GM12801 (cell line): Measurements from ENCODE around the gene KCNJ6.

Source experiments
- TF ChIP-seq, protein P1 (sequence below): IDR thresholded peaks from one replicate; pipeline ENCODE4 v1.5.1; 2011; ENCODE audit warnings: control low read depth; ENCODE audit not compliant: insufficient read length; ENCODE audit errors: extremely low read depth

KCNJ6 gene

GRCh38 chr21:37917612-37918011, 1.4 kb upstream of the KCNJ6 start:
- TF ChIP-seq, protein P1, sequence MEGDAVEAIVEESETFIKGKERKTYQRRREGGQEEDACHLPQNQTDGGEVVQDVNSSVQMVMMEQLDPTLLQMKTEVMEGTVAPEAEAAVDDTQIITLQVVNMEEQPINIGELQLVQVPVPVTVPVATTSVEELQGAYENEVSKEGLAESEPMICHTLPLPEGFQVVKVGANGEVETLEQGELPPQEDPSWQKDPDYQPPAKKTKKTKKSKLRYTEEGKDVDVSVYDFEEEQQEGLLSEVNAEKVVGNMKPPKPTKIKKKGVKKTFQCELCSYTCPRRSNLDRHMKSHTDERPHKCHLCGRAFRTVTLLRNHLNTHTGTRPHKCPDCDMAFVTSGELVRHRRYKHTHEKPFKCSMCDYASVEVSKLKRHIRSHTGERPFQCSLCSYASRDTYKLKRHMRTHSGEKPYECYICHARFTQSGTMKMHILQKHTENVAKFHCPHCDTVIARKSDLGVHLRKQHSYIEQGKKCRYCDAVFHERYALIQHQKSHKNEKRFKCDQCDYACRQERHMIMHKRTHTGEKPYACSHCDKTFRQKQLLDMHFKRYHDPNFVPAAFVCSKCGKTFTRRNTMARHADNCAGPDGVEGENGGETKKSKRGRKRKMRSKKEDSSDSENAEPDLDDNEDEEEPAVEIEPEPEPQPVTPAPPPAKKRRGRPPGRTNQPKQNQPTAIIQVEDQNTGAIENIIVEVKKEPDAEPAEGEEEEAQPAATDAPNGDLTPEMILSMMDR = no peak

GRCh38 chr21:37915941-37916309, 332 bp downstream of the KCNJ6 start:
- TF ChIP-seq, protein P1 = no peak

- TF ChIP-seq, protein P1 = no peak
These were observed 753 bp downstream of the KCNJ6 start for GRCh38 chr21:37915497-37915911.

- TF ChIP-seq, protein P1 = no peak
These were observed 3.6 kb downstream of the KCNJ6 start for GRCh38 chr21:37912616-37913015.

DNA sequence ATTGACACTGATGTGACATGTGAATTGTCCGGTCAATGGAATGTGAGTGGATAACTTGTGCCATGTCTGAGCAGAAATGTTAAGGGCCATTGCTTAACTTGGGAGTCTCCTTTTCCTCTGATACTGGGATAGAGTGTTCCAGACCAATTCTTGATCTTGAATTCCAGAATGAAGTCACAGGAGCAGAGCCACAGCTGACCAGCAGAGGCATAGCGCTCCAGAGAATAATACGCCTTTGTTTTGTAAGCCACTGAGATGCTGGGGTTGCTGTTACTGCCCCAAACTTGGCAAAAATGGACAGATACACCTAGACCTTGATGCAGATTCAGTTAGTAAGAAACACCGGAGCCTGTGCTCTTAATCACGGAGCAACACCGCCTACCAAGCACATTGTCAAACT, 6.3 kb downstream of the KCNJ6 start:
- TF ChIP-seq, protein P1 = no peak

DNA sequence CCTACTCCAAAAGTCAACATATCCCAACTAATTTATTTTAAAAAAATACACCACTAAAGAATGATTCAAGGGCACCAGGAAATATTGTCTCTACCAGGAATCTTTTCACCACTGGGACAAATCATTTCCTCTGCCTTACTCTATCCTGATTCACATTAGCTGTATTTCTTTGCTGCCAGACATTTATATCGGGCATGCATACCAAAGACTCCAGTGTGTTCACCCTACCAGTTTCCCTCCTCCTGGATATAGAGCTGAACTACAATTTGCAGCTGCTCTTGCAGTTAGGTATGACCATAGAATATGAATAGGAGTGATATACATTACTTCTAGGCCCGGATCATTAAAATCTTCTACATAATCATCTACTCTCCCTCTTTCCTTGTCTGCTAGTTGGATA, 7.6 kb downstream of the KCNJ6 start:
- TF ChIP-seq, protein P1 = no peak

- TF ChIP-seq, protein P1 = no peak
These were observed 9.2 kb downstream of the KCNJ6 start for GRCh38 chr21:37907076-37907475.

DNA sequence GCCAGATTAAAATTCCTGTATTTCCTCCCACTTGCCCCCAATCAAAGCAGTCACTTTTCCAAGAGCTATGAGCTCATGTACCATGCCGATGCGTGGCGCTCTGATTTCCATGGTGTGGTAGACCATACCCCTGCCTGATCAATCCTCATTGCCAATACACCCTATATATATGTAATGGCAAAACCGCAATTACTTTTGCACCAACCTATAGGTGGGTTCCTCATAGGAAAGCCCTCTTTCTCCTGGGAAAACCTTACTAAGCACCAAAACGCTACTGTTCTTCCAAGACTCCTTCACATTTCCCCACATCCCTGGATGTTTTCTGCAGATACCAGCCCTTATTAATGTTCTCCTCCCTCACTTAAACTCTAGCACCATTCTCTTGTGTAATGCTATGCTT, 11.0 kb downstream of the KCNJ6 start:
- TF ChIP-seq, protein P1 = no peak
